ENCODE measurements around the gene UGT1A4.

The UGT1A4 gene

DNA sequence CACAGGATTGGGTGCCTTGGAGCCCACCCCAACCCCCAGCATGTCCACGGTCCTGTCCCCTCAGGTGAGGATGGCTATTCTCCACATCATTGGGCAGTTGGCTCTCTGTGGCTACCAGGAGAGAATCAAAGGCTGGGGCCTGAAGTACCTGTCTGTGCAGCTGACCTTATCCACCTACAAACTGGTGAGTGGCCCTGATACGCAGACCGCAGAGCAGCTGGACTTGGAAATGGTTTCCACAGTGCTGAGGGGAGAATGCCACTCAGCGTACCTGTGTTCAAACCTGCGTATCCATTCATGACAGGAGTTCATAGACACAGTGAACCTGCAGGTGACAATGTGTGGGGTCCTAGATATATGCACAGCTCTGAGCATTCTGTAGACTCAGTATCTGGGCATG, 81.2 kb downstream of the UGT1A4 start:
- TF ChIP-seq CTCF (IDR thresholded peaks at IDR 0.05; ENCODE audit: low read depth, low read length): no peak
- no peak for DNase-seq (ENCODE audit: extremely low read depth, low read depth)

GRCh38 chr2:233800208-233800607, 81.7 kb downstream of the UGT1A4 start:
- TF ChIP-seq CTCF (IDR thresholded peaks at IDR 0.05; ENCODE audit: low read depth, low read length): no peak

DNA sequence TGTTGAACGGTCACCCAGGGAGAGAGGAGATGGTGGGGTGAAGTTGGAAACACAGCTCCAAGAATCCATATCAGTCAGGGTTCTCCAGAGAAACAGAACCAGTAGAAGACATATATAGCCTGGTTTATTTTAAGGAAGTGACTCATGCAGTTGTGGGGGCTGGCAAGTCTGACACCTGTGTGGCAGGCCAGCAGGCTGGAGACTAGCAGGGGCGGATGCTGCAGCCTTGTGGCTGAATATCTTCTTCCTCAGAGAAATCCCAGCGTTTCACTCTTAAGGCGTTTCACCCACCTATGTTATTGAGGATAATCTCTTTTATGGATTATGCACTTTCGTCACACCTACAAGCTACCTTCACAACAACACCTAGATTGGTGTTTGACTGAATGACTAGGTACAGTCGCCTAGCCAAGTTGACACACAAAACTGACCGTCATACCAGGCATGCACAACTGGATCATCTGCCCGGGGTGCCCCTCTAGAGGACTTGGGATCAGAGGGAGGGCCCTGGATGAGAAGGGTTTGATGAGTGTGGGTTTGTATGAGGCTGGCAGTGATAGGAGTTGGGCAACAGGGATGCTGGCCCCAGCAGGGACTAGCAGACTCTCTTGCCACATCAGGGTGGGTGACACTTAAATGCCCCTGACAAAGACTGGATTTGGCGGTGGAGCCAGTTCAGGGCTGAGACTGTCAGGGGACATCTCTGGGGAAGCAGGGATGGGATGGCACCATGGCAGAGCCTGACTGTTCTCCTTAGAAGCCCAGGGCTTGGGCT, 83.0 kb downstream of the UGT1A4 start:
- DNase-seq (ENCODE audit: extremely low read depth, low read depth): no peak
- TF ChIP-seq CTCF (IDR thresholded peaks at IDR 0.05; ENCODE audit: low read depth, low read length): no peak

More at GRCh38 chr2:233800208-233800607, 81.7 kb downstream of the UGT1A4 start:
- DNase-seq (ENCODE audit: extremely low read depth, low read depth): no peak

DNA sequence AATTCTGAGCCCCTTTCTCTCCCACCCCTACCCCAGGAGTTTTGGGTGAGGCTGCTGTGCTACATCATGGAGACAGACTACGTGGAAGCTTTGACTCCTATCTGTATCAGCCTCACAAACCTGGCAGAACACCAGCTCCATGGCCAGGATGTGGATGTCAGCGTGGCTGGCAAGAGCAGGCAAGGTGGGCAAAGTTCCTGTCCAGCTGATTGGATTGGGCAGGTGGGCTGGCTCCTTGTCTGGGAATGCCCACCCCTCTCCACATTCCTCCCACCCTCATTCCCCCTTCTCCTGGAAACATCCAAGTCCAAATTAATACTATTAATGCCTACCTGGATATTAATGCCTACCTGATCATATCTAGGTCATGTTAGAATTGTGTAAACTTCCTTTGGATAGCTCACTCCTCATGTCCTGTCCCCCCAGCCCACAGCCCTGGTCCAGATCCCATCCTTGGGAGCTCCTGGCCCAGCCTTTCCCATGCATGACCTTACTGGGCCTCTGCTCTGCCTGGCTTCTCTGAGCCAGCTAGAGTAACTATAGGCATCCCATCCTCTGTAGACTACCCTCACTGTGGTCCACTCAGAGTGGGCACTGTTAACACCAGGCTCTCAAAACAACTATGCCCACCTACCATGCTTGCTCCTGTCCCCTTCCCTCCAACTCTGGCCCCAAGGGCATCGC, 83.7 kb downstream of the UGT1A4 start:
- DNase-seq (ENCODE audit: extremely low read depth, low read depth): no peak
- TF ChIP-seq CTCF (IDR thresholded peaks at IDR 0.05; ENCODE audit: low read depth, low read length): no peak

- no peak for DNase-seq (ENCODE audit: extremely low read depth, low read depth)
- TF ChIP-seq CTCF (IDR thresholded peaks at IDR 0.05; ENCODE audit: low read depth, low read length): no peak
These were observed 84.9 kb downstream of the UGT1A4 start for GRCh38 chr2:233803292-233803911.

DNA sequence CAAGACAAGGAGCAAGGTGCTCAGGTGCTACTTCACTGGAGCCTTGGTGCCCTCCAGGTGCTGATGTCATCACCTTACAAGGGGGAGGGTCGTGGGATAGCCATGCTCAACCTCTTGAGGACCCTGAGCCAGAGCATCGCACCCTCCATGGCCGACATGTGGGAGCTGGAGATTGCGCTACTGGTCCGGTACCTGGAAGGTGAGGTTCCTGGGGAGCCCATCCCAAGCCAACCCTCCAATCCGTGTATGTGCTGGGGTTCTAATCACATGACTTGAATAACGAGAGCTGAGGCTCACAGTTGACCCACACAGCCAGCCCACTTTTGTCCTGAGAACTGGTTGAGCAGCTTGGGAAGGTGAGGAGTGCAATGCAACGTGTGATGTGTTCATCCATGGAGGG, 85.5 kb downstream of the UGT1A4 start:
- DNase-seq (ENCODE audit: extremely low read depth, low read depth): no peak
- TF ChIP-seq CTCF (IDR thresholded peaks at IDR 0.05; ENCODE audit: low read depth, low read length): no peak

Measured in AG09319 (cell line).